HL-60 (cell line): ENCODE results near the gene EXOSC5.

Experiments
- DNase-seq, 2 experiments: peaks; one replicate each; pipeline ENCODE4 v3.0.0-alpha.2; 2010 to 2020; ENCODE audit warnings: low read depth in 1 of 2, low spot score in 1 of 2
- H3K27ac ChIP-seq: fragments of 250-450 bp; sonication (Bioruptor Pico); replicated peaks from 2 replicates; pipeline ENCODE4 v1.5.1; 2020; ENCODE audit warnings: mild to moderate bottlenecking, moderate library complexity
- H3K27me3 ChIP-seq: fragments of 250-450 bp; sonication (Bioruptor Pico); 2 replicates; pipeline ENCODE4 v1.5.1; 2021; ENCODE audit warnings: mild to moderate bottlenecking, moderate library complexity; ENCODE audit not compliant: insufficient read depth, poor library complexity, severe bottlenecking
- H3K4me3 ChIP-seq: replicated peaks from 2 replicates; pipeline ENCODE4 v1.5.1; 2011; ENCODE audit warnings: mild to moderate bottlenecking, control low read depth, low read length; ENCODE audit not compliant: insufficient read depth
- CTCF ChIP-seq: IDR thresholded peaks from one replicate; pipeline ENCODE4 v1.5.1; 2011; ENCODE audit warnings: low read length, control low read depth, inconsistent platforms; ENCODE audit not compliant: insufficient read depth
- GABPA ChIP-seq: IDR thresholded peaks from 2 replicates; pipeline ENCODE4 v1.6.1; 2012; ENCODE audit warnings: low read depth
- POLR2AphosphoS5 ChIP-seq: IDR thresholded peaks from 2 replicates; pipeline ENCODE4 v1.6.1; 2012; ENCODE audit warnings: low read depth
- SPI1 ChIP-seq: IDR thresholded peaks from 2 replicates; pipeline ENCODE4 v1.6.1; 2012; ENCODE audit warnings: low read depth, mild to moderate bottlenecking, borderline replicate concordance
- TF ChIP-seq, protein P1 (sequence below): IDR thresholded peaks from 2 replicates; pipeline ENCODE4 v1.6.1; 2012; ENCODE audit warnings: low read depth; ENCODE audit not compliant: insufficient replicate concordance

Gene EXOSC5

DNA sequence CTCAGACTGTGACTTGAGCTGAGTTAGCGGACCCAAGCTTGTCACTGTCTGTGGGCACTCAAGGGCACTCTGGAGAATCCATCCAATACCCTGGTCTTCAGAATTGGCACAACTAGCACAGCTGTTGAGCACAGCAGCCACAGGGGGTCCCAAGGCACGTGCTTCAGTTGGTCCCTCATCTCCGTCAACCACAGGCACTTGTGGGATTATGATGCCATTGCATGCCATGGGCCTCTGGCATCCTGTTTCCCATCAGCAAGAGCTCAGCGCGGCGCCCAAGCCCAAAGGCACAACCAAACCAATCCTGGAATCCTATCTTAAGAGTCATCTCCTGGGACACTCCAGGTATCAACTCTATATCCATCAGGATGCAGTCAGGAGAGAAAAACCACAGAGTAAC, 33.8 kb upstream of the EXOSC5 start:
- TF ChIP-seq POLR2AphosphoS5: no peak
- TF ChIP-seq CTCF: no peak
- TF ChIP-seq SPI1: no peak
- TF ChIP-seq GABPA: no peak
- TF ChIP-seq, protein P1, sequence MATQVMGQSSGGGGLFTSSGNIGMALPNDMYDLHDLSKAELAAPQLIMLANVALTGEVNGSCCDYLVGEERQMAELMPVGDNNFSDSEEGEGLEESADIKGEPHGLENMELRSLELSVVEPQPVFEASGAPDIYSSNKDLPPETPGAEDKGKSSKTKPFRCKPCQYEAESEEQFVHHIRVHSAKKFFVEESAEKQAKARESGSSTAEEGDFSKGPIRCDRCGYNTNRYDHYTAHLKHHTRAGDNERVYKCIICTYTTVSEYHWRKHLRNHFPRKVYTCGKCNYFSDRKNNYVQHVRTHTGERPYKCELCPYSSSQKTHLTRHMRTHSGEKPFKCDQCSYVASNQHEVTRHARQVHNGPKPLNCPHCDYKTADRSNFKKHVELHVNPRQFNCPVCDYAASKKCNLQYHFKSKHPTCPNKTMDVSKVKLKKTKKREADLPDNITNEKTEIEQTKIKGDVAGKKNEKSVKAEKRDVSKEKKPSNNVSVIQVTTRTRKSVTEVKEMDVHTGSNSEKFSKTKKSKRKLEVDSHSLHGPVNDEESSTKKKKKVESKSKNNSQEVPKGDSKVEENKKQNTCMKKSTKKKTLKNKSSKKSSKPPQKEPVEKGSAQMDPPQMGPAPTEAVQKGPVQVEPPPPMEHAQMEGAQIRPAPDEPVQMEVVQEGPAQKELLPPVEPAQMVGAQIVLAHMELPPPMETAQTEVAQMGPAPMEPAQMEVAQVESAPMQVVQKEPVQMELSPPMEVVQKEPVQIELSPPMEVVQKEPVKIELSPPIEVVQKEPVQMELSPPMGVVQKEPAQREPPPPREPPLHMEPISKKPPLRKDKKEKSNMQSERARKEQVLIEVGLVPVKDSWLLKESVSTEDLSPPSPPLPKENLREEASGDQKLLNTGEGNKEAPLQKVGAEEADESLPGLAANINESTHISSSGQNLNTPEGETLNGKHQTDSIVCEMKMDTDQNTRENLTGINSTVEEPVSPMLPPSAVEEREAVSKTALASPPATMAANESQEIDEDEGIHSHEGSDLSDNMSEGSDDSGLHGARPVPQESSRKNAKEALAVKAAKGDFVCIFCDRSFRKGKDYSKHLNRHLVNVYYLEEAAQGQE: no peak
- no peak for DNase-seq
- Histone ChIP-seq H3K4me3 (no peak overlapping the region), H3K27me3 (no peaks in the 10 kb centered on the region), H3K27ac (peak overlapping the region; percentile 46; the same call in 1 of the 2 replicates)

DNA sequence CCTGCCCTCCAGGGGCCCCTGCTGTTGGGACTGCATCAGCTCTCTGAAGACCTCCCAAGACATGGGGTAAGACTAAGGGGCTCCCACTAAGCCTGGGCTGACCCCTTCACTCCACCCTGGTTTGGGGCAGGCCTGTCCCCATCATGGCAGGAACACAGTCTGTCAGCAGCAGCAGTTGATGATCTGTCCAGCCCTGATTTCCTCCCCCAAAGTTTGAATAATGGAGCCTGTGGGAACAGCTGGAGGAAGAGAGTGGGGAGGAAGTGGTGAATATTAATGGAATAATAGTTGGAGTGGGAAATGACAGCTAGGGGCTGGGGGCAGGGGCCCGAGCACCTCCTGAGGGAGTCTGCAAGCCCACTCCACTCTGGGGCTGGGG, 31.3 kb upstream of the EXOSC5 start:
- H3K27me3 ChIP-seq: no peaks in the 10 kb centered on the region
- DNase-seq: no peak
- TF ChIP-seq, protein P1: no peak
- TF ChIP-seq CTCF (no peak), POLR2AphosphoS5 (no peak), GABPA (no peak), SPI1 (peak; percentile 15; the same call in 1 of the 2 replicates)
- H3K27ac ChIP-seq: peak overlapping the region; percentile 86
- peak overlapping the region; percentile 76 for H3K4me3 ChIP-seq

- no peaks in the 10 kb centered on the region for H3K27me3 ChIP-seq
- H3K27ac ChIP-seq: peak overlapping the region; percentile 86
- peak; percentile 77 to 86 for DNase-seq
- no peak for TF ChIP-seq CTCF
- TF ChIP-seq, protein P1: no peak
- peak; percentile 26; the same call in 1 of the 2 replicates for TF ChIP-seq SPI1
- TF ChIP-seq POLR2AphosphoS5: peak; percentile 61
- H3K4me3 ChIP-seq: peak overlapping the region; percentile 76
Observed at GRCh38 chr19:41427647-41428480, 30.7 kb upstream of the EXOSC5 start.
